Ovary (tissue), 3 donors: ENCODE measurements around the gene UNC13B.

Experiments used
- EP300 ChIP-seq: sonication (generic); formaldehyde crosslinking; IDR thresholded peaks from one replicate; pipeline ENCODE4 v1.6.1; 2017; ENCODE audit warnings: antibody characterized with exemption
- POLR2A ChIP-seq: fragments of 450-650 bp; IDR thresholded peaks from one replicate; pipeline ENCODE4 v1.6.1; 2017; ENCODE audit warnings: antibody characterized with exemption, mild to moderate bottlenecking, moderate library complexity
- TF ChIP-seq, protein P1 (sequence below), 3 donors: fragments of 450-650 bp in 2 of 3; fragments of 200-600 bp in 1 of 3; IDR thresholded peaks; one replicate each; pipeline versions ENCODE4 v1.5.1 to v1.8.0; 2016 to 2022; ENCODE audit warnings: antibody characterized with exemption in 3 of 3, mild to moderate bottlenecking in 1 of 3
- donor health status: DM: no; HTN: no; CAD: no.

DNA sequence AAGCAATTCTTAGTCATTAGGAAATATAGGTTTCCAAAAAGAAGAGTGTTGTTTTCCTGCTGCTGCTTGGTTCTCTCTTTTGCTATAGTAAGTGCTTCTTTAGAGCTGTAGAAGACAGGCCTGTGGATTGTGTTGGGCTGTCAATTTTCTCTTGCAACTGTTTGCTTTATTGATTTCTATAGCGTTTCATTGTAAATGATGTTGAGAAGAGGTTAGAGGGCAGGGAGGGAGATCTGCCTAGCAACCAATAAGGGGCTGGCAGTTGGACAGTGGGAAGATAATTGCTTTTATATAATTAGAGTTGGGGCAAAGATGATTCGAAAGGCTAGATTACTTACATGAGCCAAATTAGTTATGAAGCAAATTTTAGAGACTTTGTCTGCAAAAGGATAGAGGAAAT lies 11.1 kb downstream of the UNC13B start:
- TF ChIP-seq EP300 (no peak), POLR2A (no peak)
- TF ChIP-seq, protein P1, sequence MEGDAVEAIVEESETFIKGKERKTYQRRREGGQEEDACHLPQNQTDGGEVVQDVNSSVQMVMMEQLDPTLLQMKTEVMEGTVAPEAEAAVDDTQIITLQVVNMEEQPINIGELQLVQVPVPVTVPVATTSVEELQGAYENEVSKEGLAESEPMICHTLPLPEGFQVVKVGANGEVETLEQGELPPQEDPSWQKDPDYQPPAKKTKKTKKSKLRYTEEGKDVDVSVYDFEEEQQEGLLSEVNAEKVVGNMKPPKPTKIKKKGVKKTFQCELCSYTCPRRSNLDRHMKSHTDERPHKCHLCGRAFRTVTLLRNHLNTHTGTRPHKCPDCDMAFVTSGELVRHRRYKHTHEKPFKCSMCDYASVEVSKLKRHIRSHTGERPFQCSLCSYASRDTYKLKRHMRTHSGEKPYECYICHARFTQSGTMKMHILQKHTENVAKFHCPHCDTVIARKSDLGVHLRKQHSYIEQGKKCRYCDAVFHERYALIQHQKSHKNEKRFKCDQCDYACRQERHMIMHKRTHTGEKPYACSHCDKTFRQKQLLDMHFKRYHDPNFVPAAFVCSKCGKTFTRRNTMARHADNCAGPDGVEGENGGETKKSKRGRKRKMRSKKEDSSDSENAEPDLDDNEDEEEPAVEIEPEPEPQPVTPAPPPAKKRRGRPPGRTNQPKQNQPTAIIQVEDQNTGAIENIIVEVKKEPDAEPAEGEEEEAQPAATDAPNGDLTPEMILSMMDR (IDR thresholded peaks at IDR 0.05), result no peak
